NCI-H1694 treated with DMSO at 0.1 percent for 48 hours (cell line): Measurements from ENCODE around the gene PRKCH.
"Not testable (repeated sequence)": the region's sequence is repeated elsewhere in the genome, so short reads cannot be mapped to it uniquely, and the experiment has no call there.

Experiments
- DNase-seq: peaks from one replicate; lab custom pipeline; 2025; lab: John Stamatoyannopoulos, UW

PRKCH gene

GRCh38 chr14:61459229-61459628 lies 137.8 kb downstream of the PRKCH start:
- DNase-seq, result no peak

- DNase-seq, result no peak
These were observed 138.7 kb downstream of the PRKCH start for GRCh38 chr14:61460063-61460462.

DNA sequence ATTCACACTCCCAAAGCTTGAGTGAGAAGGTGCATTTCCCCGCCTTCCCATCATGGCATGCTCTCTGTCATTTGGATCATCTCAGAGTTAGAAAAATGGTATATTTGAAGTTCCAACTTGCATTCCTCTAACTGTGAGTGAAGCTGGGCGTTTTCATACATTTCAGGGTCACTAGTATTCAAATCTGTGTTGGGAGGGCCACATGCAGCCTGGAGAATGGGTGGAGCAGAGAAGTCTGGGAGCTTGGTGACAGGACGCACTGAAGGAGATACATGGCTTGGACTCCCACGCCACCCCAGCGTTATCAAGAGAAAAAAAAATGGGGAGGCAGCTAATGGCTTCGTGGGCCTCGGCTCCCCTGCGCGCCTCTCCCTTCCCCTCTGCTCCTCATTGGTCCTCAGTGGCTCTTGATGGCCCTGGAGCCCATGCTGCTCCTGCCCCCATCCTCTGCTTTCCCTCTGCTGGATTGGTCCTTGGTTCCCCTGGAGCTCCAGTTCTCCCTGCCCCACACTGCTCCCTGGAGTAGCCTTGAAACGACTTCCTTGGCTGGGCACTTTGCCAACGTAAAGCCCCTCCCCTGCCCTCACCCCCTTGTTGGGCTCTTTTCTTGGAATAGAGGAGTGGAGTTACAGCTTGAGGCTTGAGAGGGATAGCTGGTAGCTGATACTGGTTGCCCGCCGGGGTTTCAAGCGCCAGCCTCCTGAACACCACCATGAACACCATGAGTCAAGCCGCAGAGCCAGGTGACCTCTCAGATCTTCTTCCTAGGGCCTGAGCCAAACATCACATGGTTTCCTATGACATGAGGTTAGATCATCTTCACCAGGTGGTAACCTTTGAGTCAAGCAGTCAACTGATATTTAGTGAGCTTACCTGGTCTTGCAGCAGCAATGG lies 139.6 kb downstream of the PRKCH start:
- DNase-seq, result no peak

- peak; percentile 89 for DNase-seq
These were observed 140.5 kb downstream of the PRKCH start for GRCh38 chr14:61461808-61462275.

- DNase-seq, result peak; percentile 92
These were observed 141.3 kb downstream of the PRKCH start for GRCh38 chr14:61462566-61463193.

- DNase-seq, result no peak
These were observed 142.4 kb downstream of the PRKCH start for GRCh38 chr14:61463664-61464285.

- DNase-seq, result not testable (repeated sequence)
These were observed 143.4 kb downstream of the PRKCH start for GRCh38 chr14:61464539-61465320.

GRCh38 chr14:61466249-61466904 lies 145.0 kb downstream of the PRKCH start:
- no peak for DNase-seq

DNA sequence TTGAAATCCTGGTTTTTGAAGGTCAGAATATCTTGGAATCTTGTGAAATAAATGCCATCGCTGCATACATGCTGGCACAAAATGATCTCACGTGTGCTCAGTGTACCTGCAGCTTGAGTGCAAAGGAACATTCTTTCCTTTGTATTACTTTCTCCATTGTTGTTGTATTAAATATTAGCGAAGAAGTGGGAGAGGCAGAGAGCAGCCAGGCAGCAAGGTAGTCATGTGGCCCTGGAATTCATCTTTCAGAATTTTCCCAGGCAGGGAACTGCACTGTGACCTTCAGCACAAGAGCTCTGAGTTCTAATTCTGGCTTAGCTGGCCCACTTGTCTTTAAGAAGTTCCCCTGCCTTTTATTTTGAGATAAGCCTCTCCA lies 145.5 kb downstream of the PRKCH start:
- no peak for DNase-seq

GRCh38 chr14:61467296-61467695 lies 145.9 kb downstream of the PRKCH start:
- DNase-seq, result no peak

DNA sequence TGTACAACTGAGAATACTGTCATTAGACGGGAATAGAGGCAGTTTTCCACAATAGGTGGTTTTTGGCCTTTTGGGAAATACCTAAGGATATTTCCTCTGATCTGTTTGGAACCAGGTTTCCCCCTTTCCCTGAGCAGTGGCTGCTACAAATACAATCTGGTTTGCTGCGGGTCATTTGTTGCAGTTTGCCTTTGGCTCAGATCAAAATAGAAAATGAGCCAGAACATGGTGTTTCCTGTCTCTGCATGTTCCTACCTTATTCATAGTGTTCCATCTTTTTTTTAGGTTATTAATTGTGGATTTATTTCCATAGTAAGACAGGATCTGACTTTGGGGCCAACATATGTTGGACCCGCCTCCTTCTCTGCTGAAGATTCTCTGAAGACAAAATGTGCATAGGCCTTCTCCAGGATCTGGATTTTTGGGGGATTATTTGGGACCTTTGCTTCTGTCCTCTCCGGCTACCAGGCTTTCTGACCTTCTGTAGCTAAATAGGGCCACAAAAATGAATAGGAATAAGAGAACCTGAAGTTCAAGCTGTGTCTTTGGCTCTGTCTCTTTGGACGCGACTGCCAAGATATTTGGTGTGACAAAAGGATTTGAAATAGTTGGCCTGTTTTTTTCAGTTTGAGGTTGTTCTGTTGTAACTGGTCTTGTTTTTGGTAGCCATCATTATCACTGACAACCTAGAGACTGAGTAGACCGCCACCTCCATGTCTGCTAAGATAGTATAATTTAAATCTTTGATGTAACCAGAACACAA lies 146.9 kb downstream of the PRKCH start:
- DNase-seq, result no peak

- DNase-seq, result peak; percentile 25
These were observed 148.4 kb downstream of the PRKCH start for GRCh38 chr14:61469781-61470180.

DNA sequence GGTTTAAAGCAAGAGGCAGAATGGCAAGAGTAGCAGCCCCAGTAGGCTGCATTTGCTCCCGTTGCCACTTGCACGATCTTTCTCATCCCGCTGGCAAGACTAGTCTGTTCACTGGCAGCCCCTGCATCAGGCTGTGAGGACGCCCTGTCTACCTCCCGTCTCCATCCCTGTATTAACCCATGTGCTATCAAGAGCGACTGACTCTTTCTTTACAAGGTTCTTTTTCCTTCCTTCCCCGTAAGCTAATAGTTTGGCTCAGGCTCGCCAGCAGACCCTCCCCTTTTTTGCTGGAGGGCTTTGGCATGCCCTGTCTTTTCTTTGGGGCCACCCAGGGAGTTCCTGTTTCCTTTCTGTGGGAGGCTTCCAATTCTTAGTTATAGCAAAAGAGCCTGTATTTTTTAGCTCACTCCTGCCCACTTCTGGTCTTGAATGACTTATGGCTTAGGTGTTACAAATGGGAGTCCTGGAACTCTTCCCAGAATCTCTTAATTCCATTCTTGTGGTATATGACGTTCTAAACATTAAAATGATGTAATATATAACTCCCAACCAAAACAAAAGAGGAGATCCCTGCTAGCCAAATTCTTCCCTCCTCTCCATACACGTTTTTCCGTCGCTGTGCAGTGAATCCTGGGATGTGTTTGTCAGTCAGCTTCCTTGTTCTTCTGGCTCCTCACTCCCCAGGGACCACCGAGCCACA lies 149.0 kb downstream of the PRKCH start:
- DNase-seq, result peak; percentile 73

- DNase-seq, result no peak
These were observed 149.5 kb downstream of the PRKCH start for GRCh38 chr14:61470961-61471293.

GRCh38 chr14:61471297-61472005 lies 150.1 kb downstream of the PRKCH start:
- peak; percentile 36 for DNase-seq

DNA sequence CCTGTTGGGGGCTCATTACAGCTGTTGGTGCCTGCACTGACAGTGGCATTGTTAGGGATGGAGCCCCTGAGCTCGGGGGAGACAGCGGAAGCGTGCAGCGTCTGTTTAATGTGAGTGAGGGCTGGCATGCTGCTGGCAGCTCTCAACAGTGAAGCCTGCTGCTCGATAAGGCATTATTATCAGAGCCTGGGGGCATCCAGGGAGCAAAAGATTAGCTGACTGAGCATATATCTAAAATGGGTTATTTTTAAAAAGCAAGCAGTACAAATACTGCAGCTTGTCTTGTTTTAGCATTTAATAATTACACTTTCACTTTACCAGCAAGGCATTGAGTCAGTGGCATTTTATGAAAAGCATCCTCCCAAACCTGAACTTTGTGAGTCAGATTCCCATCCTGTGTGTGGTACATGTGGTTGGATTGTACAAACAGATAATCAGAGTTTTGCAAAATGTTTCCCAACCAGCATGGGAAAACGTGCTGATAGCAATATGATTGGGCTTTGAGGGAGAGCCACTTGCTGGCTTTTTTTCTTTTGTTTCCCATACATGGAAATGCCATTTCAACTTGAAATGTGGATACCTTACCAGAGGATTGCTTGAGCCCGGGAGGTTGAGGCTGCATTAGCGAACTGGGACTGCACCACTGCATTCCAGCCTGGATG lies 150.8 kb downstream of the PRKCH start:
- DNase-seq, result peak; percentile 69

- no peak for DNase-seq
These were observed 151.5 kb downstream of the PRKCH start for GRCh38 chr14:61472801-61473376.

DNA sequence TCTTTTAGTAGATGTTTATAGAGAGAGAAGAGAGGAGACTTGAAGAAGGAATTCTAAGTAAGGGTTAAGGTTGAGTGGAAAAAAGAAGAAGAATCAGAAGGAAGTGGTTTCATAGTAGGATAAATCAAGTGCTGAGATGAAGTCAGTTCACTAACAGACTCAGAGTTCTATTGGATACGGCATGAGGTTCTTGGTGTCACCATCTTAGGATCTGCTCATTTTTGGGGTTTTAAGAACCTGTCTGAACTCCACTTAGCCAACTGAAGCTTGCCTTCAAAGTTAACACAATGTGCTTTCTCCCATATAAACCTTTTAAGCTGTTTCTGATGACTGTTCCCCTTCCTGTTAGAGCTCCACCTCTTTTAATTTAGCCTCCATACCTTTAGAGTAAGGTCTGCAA lies 152.6 kb downstream of the PRKCH start:
- no peak for DNase-seq

DNA sequence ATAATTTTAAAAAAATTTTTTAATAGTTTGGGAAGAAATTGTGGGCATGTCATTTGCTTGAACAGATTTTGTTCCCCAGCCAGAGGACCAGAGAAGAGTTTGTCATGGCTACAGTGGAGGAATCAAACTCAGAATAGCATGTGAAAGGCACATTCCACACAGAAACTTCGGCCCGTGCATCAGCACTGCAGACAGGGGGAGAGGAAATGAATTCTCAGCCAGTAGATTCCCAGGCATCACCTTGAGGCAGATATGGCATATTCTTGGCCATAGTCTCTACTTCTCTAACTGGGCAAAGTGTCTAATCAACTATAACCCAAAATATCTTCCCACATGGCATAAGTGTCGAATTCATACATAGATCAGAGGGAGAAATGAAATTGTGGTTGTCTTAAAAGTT lies 153.3 kb downstream of the PRKCH start:
- DNase-seq, result no peak
